Activated CD4-positive, alpha-beta T cell treated with anti-CD3 and anti-CD28 coated beads, Interleukin-2, amount 50 U/mL, for 1 hour (primary cell): ENCODE measurements around the gene NCK2.
"Not testable (repeated sequence)": the region's sequence is repeated elsewhere in the genome, so short reads cannot be mapped to it uniquely, and the experiment has no call there.

Experiments used
- DNase-seq: peaks from one replicate; pipeline ENCODE4 v3.0.0-alpha.2; 2020

The NCK2 gene

DNA sequence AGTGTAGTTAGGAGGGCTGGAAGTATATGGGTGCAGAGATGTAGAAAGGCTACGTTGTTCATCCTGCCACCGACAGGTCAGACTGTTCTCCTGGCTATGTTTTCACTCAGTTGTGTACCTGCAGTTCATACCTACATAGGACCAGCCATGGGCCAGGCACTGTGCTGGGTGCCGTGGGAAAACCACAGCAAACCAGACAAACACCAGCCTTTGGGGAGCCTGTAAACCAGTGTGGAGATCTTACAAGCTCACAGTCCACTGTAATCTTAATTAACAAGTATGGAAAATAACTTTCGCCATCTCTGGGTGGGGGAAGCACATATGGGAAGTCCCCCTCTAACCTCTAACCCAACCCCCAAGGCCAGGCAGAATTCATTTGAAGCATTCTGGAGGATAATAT lies 12.7 kb downstream of the NCK2 start:
- no peak for DNase-seq

DNA sequence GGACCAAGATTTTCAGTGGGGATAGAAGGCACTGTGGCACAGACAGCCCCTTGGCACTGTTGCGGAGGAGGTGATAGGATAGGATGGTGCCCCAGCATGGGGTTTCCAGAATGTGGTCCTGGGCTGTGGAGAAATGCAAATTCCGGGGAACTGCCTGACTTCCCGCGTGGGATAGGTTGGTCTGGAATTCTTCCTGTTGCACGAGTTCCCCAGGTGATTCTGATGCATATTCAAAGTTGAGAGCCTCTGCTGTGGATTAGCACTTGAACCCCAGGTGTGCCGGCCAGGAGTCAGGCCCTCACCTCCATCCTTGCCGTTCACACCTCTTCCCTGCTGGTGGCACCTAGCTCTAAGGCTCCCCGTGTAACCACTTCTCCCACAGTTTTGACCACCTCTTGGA lies 15.5 kb downstream of the NCK2 start:
- no peak for DNase-seq

DNA sequence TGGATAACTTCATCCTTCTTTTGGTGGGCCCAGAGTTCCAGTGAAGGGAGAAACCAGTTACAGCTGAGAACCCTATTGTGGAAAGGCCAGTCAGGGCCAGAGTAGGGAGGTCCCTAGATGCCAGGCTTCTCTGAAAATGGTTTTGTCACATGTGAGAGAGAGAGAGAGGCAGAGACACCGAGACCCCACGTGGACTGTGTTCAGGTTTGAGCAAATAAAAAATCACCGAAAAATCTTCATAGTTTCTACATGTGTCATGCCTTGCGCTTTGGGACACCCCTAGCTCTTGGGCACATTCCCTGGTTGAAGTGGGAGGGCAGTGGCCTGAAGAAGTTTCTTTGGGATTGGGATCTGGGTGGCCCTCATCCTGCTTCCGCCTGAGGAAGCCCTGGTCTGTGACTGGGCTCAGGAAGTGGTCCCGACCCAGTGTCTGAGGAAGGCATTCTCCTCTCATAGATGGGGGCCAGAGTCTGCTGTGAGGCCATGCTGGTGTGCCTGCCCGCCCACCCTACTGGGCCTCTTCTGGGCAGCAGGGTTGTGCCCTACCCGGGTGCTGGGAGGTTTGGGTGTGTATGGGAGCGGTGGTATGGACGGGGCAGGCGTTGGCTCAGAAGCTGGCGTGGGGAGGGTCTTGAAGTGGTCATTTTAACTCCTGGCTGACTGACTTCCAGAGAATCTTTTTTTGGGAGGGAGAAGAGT lies 16.1 kb downstream of the NCK2 start:
- no peak for DNase-seq

DNA sequence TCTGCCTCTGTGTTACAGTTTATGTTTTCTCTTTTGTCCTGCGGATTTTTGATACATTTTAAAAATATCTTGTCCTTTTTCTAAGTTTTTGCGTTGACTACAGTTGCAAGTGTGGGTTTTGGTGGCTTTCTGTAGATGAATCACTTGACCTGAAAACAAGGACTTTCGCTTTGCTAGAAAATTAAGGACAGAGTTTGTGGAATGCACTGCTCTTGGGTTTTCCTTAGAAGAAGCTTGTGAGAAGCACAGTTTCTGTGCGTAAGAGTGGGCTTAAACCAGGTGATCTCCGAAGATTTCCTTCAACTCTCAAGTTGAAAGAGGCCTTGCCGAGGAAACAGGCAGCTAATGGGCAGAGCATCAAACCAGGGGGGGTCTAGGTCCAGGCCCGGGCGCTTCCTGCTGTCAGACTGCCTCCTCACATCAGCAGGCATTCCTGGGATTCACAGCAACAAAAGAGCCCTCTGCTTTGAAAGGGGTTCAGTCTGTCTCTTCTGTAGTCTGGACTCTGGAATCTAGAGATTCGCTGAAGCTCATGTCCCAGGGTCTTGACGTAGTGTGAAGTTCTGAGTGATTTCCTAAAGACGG lies 17.3 kb downstream of the NCK2 start:
- no peak for DNase-seq

DNA sequence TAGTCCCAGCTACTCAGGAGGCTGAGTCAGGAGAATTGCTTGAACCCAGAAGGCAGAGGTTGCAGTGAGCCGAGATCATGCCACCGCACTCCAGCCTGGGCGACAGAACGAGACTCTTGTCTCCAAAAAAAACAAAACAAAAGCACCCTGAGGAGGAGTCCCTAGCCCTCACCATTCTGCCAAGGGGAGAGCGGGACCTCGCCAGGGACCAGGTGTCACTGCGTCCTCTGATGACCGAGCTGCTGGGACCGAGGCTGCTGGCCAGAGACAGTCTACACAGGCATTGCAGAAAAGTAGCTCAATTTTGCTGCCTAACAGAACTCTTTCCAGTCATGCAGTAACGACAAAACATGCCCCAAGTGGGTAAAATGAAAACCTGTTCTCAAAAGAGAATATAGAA lies 18.4 kb downstream of the NCK2 start:
- DNase-seq: no peak

DNA sequence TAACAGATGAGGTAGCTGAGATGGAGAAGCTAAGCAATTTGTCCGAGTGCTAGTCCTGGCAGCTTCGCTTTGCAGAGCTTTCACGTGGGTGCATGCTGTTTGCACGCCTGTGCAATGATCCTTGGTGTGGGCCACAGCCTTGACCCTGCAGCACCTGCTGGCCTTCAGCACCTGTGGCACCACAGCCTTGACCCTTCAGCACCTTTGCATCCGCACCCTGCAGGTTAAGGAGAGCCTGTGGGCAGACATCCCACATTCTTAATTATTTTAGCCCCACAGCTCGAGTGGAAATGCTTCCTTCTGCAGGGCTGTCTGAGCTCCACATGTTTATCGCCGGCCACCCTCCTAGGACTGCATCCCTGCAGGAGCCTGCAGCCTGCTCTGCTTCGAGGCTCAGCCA lies 19.3 kb downstream of the NCK2 start:
- DNase-seq: no peak

DNA sequence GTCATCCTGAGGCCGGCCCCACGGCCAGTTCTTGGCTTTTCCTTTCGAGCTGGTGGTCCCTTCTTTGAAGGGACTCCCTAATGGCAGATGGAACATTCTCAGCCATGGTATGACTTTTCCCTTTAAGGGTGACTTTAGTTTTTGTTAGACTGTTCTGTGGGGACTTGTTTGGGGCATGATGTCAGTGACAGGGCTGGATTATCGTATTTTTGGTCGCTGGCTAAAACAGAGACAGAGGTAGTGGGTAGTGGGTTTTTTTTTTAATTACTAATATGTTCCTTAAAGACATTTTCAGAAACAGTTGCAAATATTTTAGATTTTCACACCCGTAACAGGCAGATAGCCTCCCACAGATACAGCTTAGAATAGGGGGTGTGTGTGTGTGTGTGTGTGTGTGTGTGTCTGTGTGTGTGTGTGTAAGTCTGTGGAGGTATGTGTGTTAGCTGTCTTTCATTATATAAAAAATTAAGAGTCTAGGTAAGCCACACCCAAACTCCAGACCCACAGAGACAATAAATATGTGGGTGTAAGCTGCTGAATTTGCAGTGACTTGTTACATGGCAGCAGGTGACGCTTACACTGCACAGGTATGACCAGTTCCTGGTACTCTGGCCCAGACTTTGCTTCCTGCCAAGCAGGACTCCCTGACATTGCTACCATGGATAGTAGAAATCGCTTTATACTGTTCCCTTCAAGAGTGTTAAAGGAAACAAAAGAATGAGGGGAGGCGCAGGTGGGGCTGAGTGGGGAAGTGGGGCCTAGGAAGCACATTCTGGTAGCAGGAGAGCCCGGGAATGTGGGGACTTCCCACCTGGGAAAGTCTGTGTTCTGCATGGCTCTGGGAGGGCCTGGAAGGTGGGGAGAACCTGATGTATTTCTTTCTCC lies 20.9 kb downstream of the NCK2 start:
- DNase-seq: no peak

DNA sequence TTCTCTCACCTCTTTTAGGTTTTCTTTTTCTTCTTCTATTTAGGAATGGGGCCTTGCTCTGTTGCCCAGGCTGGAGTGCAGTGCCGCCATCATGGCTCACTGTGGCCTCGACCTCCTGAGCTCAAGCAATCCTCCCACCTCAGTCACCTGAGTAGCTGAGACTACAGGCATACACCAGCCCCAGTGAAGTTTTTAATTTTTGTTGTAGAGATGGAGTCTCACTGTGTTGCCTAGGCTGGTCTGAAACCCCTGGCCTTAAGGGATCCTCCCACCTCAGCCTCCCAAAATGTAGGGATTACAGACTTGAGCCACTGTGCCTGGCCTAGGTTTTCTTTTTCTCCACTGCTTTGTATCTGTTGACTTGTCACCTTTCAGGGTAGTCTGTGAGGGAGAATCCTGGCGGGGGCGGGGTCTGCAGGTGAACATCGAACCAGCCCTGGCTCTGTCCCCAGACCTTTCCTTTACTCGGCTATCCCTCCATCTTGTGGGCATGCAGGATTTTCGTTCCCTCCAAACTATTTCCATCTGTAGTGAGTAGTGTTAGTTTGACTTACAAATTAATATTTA lies 21.7 kb downstream of the NCK2 start:
- no peak for DNase-seq

DNA sequence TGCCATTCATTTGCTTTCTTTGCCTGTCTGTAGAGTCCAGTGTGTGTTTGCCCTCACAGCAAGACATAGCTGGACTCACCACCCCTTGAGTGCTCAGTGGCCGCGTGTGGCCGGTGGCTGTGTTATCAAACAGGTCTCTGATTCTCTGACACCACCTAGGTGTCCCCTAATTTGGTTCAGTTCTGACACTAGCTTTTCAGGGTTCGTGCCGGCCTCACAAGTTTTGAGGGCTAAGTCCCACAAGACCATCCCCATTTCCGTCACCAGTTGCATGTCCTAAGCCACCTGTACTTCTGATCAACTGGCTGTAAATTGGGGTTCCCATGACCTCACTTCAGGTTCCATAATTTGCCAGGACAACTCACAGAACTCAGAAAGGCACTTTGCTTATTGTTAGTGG lies 23.5 kb downstream of the NCK2 start:
- DNase-seq: no peak

DNA sequence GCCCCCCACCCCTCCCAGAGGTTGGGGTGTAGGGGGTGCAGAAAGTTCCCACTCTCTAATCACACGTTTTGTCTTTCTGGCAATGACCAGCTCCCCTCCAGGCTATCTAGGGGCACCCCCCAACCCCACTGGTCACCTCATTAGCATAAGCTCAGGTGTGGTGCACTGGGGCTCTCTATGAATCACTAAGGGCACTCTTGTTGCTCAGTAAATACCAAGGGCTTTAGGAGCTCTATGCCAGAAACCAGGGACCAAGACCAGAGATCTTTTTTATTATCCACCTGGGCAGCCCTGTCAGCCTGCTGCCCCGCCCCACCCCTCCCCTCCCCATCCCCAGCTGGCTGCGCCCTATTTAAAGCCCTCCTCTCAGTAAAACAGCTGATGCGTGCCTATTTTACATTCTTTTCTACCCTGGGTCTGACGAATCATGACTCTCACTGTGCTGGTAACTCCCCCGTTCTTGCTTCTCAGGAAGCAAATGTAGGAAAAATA lies 24.3 kb downstream of the NCK2 start:
- no peak for DNase-seq

DNA sequence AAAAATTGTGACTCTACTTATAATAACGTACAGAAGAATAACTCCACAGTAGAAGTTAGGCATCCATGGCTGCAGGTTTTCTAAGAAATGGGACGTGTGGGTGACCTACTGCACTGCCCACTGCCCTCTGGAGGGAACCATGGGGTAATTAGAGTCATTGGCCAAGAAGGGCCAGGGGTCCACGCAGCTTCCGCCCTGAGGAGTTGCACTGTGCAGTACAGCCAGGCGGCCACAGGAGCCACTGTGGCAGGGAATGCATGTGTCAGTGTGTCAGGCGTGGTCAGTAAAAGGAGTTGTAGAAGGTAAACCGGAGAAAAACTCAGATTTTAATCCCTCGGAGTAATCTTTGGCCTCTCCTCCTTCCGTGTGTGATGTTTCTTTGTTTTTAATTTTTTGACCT lies 24.8 kb downstream of the NCK2 start:
- no peak for DNase-seq

DNA sequence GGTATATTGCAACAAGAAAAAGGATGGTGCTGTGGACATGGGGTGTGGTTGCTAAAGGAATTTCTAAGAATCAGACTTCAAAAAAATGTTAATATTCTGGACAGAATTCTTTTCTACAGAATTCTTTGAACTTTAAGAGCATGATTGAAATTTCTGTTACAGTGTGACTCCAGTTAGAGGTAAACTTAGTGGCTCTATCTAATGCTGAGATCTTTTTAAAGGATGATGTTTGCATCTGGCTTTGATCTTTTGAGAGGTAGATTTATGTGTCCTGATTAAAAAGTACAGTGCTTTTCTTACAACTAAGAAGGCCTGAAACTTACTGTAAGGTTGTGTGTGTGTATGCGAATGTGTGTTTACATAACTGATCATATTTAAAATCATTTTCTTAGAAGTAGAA lies 25.4 kb downstream of the NCK2 start:
- no peak for DNase-seq

DNA sequence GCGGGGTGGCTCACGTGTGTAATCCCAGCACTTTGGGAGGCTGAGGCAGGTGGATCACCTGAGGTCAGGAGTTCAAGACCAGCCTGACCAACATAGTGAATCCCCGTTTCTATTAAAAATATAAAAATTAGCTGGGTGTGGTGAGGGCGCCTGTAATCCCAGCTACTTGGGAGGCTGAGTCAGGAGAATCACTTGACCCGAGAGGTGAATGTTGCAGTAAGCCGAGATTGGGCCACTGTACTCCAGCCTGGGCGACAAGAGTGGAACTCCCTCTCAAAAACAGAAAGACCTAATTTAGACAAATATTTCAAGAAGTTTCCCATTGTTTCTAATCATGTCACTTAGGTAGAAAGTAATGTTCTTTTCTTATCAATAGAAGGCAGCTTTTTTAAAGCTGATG lies 26.6 kb downstream of the NCK2 start:
- DNase-seq: not testable (repeated sequence)

DNA sequence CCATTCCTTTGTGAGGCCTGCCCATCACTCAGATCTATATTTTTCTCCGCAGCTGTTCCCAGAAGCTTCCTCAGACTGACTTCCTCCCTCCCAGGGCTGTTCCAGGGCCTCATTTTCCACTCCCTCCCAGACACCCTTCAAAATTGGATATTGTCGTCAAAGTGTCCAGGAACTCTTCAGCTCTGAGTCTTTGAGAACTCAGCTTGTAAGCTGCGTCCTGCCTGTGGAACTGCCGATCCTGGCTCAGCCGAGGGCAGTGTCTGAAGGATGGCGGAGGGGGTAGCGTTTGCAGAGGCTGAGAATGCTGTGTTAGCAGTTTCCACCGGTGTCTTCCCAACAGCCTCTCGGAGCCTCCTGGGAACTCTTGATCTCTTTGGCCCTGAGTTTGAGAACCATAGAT lies 27.1 kb downstream of the NCK2 start:
- DNase-seq: no peak

DNA sequence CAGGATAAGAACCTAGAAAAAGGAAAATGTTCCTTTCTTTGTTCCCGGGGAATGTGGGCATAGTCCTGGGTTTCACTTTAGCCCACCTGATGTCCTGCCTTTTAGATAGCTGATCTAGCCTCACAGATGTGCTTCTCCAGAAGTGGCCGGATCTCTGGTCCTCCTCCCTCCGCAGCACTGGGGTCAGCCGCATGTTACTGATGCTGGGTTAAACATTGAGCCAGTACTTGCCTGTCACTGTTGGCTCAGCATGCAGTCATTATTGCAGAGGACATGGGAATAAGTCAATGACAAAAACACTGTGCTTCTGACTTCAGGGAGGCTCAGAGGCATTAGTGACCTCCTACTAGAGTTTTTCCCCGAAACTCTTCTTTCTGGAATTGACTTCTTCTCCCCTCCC lies 27.6 kb downstream of the NCK2 start:
- no peak for DNase-seq

DNA sequence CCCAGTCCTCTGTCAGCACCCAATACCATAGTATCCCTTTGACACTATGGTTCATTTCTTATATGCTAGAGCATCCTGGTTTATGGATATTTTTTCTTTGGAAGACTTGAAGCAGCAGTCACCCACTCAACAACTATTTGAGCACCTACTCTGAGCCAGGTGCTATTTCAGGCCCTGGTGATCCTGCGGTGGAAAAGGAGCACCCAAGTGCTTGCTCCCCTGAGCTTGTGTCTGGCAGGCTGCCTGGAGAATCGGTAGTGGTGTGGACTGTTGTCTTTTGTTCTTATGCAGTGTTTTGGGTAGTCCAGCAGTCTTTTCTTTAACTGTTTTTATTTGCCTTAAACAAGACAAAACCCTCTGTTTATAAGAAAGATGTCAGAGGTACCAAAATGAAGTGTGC lies 28.9 kb downstream of the NCK2 start:
- DNase-seq: no peak

DNA sequence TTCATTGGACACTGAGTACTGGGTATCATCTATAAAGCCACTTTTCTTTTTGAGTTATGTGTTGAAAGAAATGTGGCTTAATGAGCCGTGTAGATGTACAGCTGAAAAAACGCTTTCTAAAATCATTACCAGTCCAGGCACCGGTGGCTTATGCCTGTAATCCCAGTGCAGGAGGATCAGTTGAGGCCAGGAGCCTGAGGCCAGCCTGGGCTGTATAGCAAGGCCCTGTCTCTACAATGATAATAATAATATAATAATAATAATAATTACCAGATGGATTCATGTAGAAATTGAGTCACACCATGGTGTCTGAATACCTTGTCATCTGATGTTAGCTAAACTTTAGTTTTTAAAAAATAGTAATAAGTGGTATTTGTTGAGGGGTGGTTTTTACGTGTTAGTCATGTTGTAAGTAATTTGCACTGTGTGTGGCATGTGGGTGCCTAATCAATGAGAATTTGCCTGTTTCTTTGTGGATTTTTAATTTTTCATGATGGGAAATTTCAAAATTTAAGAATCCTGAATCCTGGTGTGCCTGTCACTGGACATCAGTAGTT lies 30.1 kb downstream of the NCK2 start:
- no peak for DNase-seq

DNA sequence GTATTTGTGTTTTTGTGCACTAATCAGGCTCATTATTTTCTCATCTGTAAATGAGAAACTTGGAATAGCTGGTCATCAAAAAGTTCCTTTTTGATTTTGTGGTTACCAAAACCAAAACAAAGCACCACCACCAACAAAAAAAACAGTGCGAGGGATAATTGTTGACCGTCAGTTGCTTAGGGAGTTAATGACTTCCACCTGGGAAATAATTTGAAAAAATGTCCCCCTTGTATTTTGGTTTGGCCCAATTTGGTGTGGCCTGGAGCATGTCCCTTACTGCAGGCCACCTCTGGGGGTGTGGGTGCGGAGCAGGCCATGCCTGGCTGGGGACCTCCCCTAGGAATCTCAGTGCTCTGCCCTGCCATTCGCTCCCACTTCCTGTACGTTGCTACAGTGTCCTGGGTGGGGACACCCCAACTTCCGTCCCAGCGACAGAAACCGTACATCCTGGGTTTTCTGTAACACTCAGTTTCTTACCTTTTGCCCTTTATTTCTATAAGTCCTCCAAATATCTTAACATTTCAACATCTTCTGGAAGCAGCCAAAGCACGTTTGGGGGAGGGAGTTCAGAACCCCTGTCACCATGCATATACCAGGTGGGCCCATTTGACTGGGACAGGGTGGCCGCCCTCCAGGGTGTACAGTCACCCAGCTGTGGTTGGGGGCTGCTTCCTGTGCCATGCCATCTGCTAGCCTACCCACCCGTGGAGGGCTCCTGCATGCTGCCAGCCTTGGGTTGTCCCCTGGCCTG lies 31.3 kb downstream of the NCK2 start:
- no peak for DNase-seq

DNA sequence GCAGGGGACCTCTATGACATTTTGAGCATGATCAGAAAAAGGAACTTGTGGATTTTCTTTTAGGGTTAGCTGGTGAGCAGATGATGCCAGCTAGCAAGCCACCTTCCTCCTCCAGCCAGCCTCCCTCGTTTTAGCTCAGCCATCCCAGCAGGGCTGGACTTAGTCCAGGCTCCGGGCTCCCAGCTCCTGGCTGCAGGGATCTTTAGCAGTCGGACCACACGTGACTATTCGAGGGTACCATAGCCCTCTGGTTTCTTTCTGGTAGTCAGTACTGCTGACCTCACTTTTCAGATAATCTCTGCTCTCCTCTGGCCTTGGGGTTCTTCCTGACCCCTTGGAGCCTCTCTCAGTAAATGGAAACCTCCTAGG lies 31.8 kb downstream of the NCK2 start:
- no peak for DNase-seq

DNA sequence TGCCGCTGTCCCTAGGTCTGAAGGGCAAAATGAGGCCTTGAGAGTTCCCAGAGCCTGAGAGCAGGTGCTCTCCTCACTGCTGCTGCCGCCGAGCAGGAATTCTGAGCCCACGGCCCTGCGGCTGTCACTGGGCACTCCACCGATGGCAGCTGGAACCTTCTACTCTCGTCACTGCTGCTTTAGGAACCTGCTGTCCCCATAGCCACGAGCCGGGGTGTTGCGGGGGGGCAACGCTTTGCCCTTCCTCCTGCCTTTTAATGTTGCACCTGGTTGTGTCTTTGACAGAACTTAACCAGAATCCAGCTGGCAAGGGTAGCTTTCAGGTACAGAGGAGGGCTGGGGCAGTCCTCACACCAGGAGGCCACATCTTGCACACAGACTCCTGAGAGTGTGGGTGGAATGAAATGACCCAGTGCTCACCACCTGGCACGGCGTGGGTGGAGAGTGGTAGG lies 32.3 kb downstream of the NCK2 start:
- no peak for DNase-seq

DNA sequence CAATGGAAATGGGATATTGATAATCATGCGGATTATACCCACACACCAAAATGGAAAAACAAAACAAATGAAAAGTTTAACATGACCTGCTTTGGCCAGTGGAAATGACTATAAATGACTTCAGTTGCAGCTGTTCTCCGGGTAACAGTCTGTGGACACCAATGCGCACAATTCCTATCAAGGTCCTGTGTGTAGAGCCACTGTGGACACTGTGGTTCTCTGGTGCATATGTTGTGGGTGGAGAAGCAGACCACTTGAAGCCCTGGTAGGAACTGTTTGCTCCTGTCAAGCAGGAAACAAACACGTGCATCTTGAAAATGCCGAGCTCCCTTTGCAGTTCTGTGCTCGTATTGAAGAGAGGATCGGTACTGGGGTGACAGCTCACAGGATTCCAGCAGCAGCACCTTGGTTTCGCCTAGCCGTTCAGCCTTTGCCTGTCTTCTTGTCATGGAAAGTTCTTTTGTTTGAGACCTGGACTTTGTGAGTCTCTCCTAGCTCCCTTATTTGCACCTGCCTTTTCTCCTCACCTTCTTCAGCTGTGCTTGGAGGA lies 32.9 kb downstream of the NCK2 start:
- DNase-seq: no peak

DNA sequence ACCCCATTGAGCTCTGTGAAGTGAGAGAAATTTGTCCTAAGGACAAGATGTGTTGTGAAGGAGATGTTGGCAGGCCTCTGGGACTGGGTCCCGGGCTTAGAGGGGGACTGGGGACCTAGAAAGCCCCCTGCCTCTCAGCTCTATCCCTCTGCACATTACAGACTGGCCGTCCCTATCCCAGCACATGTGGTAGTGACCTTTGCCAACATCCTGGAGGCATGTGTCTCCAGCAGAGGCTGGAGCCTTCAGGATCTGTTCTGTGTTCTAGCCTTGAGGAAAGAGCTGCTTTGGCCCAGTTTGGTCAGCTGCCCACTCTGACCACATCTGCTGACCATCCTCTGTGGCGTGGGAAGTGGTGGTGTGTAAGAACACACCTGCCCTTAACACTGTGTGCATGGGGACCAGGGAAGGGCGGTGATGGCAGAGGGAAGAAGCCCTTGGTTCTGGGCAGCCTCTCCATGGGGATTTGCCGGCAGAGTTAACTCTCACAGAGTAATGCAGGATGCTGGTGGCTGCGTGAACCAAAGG lies 33.4 kb downstream of the NCK2 start:
- no peak for DNase-seq
